ENCODE measurements around the gene PRMT6.

DNA sequence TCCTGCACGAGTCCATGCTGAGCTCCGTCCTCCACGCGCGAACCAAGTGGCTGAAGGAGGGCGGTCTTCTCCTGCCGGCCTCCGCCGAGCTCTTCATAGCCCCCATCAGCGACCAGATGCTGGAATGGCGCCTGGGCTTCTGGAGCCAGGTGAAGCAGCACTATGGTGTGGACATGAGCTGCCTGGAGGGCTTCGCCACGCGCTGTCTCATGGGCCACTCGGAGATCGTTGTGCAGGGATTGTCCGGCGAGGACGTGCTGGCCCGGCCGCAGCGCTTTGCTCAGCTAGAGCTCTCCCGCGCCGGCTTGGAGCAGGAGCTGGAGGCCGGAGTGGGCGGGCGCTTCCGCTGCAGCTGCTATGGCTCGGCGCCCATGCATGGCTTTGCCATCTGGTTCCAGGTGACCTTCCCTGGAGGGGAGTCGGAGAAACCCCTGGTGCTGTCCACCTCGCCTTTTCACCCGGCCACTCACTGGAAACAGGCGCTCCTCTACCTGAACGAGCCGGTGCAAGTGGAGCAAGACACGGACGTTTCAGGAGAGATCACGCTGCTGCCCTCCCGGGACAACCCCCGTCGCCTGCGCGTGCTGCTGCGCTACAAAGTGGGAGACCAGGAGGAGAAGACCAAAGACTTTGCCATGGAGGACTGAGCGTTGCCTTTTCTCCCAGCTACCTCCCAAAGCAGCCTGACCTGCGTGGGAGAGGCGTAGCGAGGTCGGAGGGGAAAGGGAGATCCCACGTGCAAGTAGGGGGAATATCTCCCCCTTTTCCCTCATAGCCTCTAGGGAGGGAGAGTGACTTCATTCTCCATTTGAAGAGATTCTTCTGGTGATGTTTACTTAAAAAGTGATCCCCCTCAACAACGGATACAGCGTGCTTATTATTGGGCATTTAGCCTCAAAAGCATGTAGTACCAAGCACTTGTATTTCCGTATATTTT, 991 bp downstream of the PRMT6 start:
- TF ChIP-seq EZH2 (IDR thresholded peaks at IDR 0.05; ENCODE audit: borderline replicate concordance, low read length), result no peak
- TF ChIP-seq, protein P1, sequence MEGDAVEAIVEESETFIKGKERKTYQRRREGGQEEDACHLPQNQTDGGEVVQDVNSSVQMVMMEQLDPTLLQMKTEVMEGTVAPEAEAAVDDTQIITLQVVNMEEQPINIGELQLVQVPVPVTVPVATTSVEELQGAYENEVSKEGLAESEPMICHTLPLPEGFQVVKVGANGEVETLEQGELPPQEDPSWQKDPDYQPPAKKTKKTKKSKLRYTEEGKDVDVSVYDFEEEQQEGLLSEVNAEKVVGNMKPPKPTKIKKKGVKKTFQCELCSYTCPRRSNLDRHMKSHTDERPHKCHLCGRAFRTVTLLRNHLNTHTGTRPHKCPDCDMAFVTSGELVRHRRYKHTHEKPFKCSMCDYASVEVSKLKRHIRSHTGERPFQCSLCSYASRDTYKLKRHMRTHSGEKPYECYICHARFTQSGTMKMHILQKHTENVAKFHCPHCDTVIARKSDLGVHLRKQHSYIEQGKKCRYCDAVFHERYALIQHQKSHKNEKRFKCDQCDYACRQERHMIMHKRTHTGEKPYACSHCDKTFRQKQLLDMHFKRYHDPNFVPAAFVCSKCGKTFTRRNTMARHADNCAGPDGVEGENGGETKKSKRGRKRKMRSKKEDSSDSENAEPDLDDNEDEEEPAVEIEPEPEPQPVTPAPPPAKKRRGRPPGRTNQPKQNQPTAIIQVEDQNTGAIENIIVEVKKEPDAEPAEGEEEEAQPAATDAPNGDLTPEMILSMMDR (IDR thresholded peaks at IDR 0.05; ENCODE audit: low read length), result no peak

Data from OCI-LY1 (cell line).